Measurements from ENCODE around the gene MMP14.
"Not testable (repeated sequence)": the region's sequence is repeated elsewhere in the genome, so short reads cannot be mapped to it uniquely, and the experiment has no call there.

MMP14 gene

GRCh38 chr14:22860377-22860776, 24.0 kb downstream of the MMP14 start:
- not testable (repeated sequence) for DNase-seq (ENCODE audit: low read depth in 3 of 3)

DNA sequence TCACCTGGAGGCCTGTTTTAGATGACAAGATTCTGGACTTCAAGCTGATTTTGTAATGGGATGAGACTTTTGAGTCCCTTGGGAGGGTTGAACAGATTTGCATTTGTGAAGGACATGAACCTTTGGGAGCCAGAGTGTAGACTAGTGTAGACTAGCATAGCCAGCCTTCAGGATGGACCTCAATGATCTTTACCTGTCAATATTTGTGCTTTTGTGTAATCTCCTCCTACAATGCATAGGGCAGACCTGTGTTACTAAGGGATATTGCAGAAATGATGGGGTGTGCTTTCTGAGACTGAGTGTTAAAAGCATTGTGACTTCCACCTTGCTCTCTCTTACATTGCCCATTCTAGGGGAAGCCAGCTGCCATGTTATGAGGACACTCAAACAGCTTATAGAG, 25.3 kb downstream of the MMP14 start:
- no peak for DNase-seq (ENCODE audit: low read depth in 3 of 3)

- no peak for DNase-seq (ENCODE audit: low read depth in 3 of 3)
These were observed 28.6 kb downstream of the MMP14 start for GRCh38 chr14:22864979-22865378.

DNA sequence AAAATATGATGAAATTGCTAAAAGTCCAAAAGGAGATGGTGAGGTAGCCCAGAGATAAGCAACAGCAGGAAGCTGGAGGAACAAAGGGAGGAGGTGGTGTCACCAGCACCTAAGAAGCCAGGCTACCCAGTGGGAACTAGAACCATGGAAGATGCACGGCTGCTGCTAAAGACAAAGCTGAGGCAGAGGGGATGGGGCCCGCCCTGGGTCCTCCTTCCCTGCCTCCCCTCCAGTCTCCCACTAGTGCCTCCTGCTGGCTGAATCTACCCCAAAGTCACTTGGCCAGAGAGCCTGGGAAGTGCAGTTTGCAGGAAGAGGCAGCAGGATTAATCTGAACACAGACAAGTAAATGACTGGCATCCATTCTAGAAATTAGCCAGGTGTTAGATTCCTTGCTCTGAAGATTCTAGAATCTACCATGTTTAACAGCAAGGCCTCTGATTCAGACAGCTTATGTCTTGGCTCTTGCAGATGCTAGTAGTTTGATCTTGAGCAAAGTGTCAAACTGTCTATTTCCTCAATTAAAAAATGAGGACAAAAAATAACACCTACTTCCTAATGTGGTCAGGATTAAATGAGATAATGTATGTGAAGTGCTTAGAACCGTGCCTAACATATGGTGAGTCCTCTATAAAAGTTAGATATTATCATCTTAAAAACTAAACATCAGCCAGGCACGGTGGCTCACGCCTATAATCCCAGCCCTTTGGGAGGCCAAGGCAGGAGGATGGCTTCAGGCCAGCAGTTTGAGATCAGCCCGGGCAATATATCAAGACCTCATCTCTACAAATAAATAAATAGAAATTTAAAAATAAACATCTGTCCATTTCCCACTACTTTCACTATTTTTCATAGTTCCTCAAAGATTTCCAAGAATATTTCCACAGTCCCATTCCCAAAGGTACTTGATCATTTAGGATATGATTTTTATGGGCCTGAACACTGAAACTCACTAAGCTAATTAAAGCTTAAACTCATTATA, 29.3 kb downstream of the MMP14 start:
- no peak for DNase-seq (ENCODE audit: low read depth in 3 of 3)

DNA sequence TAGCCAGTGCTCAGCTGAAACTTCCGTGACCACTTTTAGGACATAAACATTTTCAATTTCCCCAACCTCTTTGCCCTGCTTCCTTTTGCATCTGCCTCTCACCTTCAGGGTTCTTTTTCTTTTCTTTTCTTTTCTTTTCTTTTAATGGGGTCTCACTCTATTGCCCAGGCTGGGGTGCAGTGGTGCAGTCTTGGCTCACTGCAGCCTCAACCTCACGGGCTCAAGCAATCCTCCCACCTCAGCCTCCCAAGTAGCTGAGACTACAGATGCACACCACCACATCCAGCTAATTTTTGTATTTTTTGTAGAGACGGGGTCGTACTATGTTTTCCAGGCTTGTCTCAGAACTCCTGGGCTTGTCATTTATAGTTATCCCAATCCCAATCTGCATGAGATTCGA, 30.5 kb downstream of the MMP14 start:
- DNase-seq (ENCODE audit: low read depth in 3 of 3): no peak

- DNase-seq (ENCODE audit: low read depth in 3 of 3): no peak
These were observed 34.4 kb downstream of the MMP14 start for GRCh38 chr14:22870811-22871223.

DNA sequence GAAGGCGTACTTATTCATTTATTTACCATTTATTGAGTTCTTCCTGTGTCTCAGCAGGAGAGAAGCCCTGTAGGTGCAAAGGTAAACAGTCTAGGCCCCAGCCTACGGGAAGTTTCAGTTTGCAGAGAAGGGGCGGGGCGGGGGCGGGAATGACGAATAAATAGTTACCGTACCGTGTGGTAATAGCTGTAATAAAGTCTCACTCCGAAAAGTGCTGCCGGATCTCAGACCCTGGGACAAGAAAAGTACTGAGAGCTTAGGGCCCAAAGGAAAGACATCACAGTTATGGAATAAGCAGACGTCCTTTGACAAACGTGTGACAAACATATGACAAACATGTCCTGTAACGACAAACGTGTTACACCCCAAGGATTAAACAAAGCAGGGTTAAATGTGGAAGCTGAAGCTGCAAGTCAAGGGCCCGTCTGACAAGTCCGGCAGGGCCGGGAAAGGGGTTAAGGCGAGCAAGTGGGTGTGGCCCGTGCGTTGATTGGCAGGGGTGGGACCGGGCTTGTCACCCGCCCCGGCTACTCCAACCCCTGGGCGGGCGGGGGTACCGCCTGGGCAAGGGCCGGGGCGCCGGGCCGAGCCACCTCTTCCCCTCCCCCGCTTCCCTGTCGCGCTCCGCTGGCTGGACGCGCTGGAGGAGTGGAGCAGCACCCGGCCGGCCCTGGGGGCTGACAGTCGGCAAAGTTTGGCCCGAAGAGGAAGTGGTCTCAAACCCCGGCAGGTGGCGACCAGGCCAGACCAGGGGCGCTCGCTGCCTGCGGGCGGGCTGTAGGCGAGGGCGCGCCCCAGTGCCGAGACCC, 35.0 kb downstream of the MMP14 start, which contains the start of gene LRP10:
Gene LRP10 (plus strand): TSS at position 517 of the 809 bp plus-strand sequence. CDS start 564 bp downstream, outside the sequence.
- peak; percentile 52 to 78 (median 54) for DNase-seq (ENCODE audit: low read depth in 3 of 3)

DNA sequence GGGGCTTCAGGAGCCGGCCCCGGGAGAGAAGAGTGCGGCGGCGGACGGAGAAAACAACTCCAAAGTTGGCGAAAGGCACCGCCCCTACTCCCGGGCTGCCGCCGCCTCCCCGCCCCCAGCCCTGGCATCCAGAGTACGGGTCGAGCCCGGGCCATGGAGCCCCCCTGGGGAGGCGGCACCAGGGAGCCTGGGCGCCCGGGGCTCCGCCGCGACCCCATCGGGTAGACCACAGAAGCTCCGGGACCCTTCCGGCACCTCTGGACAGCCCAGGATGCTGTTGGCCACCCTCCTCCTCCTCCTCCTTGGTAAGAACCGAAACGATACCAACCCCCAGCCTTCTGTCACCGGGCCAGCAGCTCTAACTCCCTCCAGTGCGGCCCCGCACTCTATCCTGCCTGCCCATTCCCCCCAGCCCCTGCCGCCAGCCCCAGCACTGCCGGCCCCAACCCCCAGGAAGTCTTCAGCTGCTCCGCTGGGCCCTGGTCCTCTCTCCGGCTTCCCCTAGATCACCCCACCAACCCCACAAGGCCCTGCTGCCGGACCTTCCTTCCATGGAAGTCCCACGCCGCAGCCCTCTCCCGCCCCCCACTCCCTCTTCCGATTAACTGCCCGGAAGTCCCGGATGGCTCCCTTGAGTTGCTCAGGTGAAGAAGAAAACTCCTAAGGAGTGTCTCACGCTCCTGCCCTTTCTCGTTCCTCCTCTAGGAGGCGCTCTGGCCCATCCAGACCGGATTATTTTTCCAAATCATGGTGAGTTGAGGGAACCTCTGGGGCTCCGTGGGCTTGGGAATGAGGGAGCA, 35.8 kb downstream of the MMP14 start:
- DNase-seq (ENCODE audit: low read depth in 3 of 3): peak; percentile 50 to 74 (median 56)

- no peak for DNase-seq (ENCODE audit: low read depth in 3 of 3)
These were observed 36.6 kb downstream of the MMP14 start for GRCh38 chr14:22872833-22873520.

DNA sequence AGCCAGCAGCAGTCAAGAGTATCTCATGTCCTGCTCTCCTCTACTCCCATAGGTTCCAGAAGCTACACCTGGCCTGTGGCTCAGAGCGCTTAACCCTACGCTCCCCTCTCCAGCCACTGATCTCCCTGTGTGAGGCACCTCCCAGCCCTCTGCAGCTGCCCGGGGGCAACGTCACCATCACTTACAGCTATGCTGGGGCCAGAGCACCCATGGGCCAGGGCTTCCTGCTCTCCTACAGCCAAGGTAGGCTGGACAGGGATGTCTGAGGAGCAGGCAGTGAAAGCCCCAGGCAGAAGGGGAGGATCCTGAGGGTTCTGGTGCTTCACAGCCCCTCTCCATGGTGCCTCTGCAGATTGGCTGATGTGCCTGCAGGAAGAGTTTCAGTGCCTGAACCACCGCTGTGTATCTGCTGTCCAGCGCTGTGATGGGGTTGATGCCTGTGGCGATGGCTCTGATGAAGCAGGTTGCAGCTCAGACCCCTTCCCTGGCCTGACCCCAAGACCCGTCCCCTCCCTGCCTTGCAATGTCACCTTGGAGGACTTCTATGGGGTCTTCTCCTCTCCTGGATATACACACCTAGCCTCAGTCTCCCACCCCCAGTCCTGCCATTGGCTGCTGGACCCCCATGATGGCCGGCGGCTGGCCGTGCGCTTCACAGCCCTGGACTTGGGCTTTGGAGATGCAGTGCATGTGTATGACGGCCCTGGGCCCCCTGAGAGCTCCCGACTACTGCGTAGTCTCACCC, 38.8 kb downstream of the MMP14 start:
- no peak for DNase-seq (ENCODE audit: low read depth in 3 of 3)

GRCh38 chr14:22875748-22876319, 39.4 kb downstream of the MMP14 start:
- DNase-seq (ENCODE audit: low read depth in 3 of 3): no peak

GRCh38 chr14:22877000-22877501, 40.7 kb downstream of the MMP14 start:
- DNase-seq (ENCODE audit: low read depth in 3 of 3): no peak

DNA sequence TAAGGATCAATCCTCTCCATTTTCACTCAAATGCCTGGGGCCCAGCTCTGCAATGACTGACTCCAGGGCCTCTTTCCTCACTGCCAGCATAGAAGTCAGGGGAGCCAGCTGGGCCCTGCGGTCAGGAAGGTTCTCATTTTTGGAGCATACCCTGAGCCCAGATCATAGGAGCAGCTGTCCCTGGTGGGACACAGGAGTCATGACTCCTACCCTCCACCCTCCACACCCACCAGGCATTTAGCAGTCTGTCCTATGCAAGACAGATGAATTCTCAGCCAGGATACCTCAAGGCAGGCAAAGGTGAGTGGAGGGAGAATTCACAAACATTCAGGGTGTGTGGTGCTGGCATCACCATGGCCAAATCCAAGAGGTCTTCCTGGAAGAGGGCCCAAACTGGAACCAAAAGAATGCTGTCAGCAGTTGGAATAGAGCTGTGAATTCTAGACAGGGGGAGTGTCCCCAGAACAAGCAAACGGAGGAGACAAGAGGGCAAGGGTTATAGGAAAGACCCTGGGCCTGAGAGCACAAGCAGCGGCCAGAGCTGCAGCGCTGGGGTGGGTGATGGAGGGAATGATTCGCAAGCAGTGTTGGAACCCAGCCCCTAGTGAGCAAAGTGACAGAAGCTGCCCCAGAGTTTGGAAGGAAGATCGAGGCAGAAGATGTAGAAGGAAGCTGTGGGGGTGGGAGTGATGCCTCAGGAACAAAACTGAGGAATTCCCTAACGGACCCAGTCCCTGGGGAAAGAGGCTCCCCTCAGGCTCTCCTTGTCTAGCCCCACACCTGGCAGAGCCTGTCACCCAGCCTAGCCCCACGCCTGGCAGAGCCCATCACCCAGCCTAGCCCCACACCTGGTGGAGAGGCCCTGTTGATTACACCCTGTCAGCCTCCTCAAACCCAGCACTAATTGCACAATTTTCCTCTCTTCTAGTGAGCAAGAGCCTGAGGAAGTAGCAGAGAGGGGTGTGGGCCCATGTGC, 42.2 kb downstream of the MMP14 start:
- DNase-seq (ENCODE audit: low read depth in 3 of 3): no peak

DNA sequence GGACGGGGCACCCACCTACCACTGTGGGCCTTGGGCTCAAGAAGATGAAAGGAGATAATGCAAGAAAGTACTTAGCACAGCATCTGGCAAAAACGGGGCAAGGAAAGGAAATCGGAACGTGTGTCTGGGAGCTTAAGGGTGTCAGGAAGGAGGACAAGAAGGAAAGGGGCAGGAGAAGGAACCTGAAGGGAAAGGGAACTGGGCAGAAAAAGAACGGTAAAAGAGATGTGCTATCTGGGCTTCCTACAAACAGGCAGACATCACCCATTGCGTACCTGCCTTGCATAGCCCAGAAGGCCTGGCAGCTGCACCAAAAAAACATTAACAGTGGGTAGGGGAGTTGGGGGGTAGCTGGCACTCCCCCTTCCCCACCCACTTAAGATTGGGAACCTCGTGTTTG, 45.7 kb downstream of the MMP14 start:
- no peak for DNase-seq (ENCODE audit: low read depth in 3 of 3)

GRCh38 chr14:22882529-22883172, 46.3 kb downstream of the MMP14 start:
- no peak for DNase-seq (ENCODE audit: low read depth in 3 of 3)

- DNase-seq (ENCODE audit: low read depth in 3 of 3): no peak
These were observed 47.0 kb downstream of the MMP14 start, which contains the start of gene REM2 for GRCh38 chr14:22883173-22883976. REM2 (plus strand) TSS chr14:22883222; CDS start chr14:22883288, 66 bp downstream.
